ENCODE data around the gene FREM2. TPM values are rescaled to one million over a fixed set of nuclear protein-coding genes. Genes with fewer than 3 reads are reported as not detected.

Gene FREM2
- total and polyA plus RNA-seq, 2 of the 4 experiments (the other 2 are of a cell fraction) = not detected

DNA sequence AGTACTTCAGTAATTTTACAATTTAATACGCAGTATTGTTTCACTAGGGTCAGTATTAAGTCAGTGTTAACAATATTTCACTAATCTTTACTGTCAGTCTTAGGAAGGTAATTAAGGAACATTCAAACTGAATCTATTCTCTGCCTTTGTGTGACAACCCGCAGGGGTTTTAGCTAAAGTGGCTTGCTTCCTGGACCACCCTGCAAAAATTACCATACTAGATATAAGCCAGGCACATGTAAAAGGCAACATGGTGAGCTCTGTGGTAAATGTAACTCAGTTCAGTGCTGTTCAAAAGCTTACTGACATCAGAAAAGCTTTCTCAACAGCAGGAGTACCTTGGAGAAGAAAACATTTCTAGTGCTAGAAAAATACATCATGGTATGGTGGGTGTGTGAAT is 116.7 kb downstream of the FREM2 start:
- no peak overlapping the region for H3K56ac ChIP-seq (ENCODE audit: extremely low read depth, insufficient read depth, low read length)
- intact Hi-C loops (cut with micrococcal nuclease) (no loop called here), dilution Hi-C loops (cut with HindIII; ENCODE audit: low sequenced_read_pairs, unreplicated experiment) (no loop called here), in situ Hi-C loops (cut with MboI; ENCODE audit: low sequenced_read_pairs) (no loop called here)
- WGBS, 2 experiments (ENCODE audit: extremely low coverage in 2 of 2, insufficient read length in 1 of 2) = no CpG with 5 or more reads among the region's 2 CpGs
- no peaks in the 10 kb centered on the region for H4K20me1 ChIP-seq (ENCODE audit: insufficient read depth, low read length)
- H3K79me1 ChIP-seq (ENCODE audit: low read depth in 1 of 2, low read length in 2 of 2) = no peaks in the 10 kb centered on the region
- H2BK5ac ChIP-seq (ENCODE audit: low read depth, low read length, poor library complexity, severe bottlenecking) = no peak overlapping the region
- no peaks in the 10 kb centered on the region for H3K36me3 ChIP-seq (ENCODE audit: control insufficient read depth, insufficient read depth, low read length)
- H3K18ac ChIP-seq (ENCODE audit: low read depth, low read length) = no peak overlapping the region
- H3K27me3 ChIP-seq (ENCODE audit: control insufficient read depth, insufficient read depth, low read length) = no peaks in the 10 kb centered on the region
- H3K23ac ChIP-seq (ENCODE audit: low read depth, low read length) = no peak overlapping the region
- no peak overlapping the region for H2BK20ac ChIP-seq (ENCODE audit: low read depth, low read length)
- CTCF ChIA-PET = interaction anchor here (0.7 kb wide), 1 partner anchor 286 kb away, joined by 3 read pairs; no protein-coding TSS in a partner anchor
- H3K4me3 ChIP-seq (ENCODE audit: insufficient read depth, low read depth, low read length) = no peak overlapping the region
- H3K27ac ChIP-seq (ENCODE audit: insufficient read depth, low read length) = no peak overlapping the region
- DNase-seq = no peak
- H3K14ac ChIP-seq (replicated peaks; ENCODE audit: low read depth, low read length) = no peak overlapping the region
- H3K4ac ChIP-seq (ENCODE audit: low read depth, low read length) = no peak overlapping the region
- H4K8ac ChIP-seq (ENCODE audit: low read depth in 2 of 2, low read length in 2 of 2) = no peak overlapping the region
- H3K9me1 ChIP-seq (ENCODE audit: insufficient read depth, low read length) = no peaks in the 10 kb centered on the region
- ATAC-seq (ENCODE audit: low read depth) = no peak
- no peak overlapping the region for H4K91ac ChIP-seq (ENCODE audit: insufficient read depth, low read depth, low read length)
- H2BK120ac ChIP-seq (ENCODE audit: low read depth, low read length) = no peak overlapping the region
- H2AK5ac ChIP-seq (ENCODE audit: low read depth, low read length) = no peak overlapping the region
- no peak for TF ChIP-seq MAFK (IDR thresholded peaks at IDR 0.05; ENCODE audit: low read depth, low read length)
- no peak for TF ChIP-seq MAZ (IDR thresholded peaks at IDR 0.05; ENCODE audit: borderline replicate concordance, low read depth, low read length)
- no peak for TF ChIP-seq RFX5 (IDR thresholded peaks at IDR 0.05; ENCODE audit: low read depth, low read length)
- TF ChIP-seq RCOR1 (IDR thresholded peaks at IDR 0.05; ENCODE audit: insufficient replicate concordance, low read length) = no peak
- no peak for TF ChIP-seq POLR2A (IDR thresholded peaks at IDR 0.05; ENCODE audit: low read depth, low read length)
- no peak for TF ChIP-seq FOS (IDR thresholded peaks at IDR 0.05; ENCODE audit: low read depth, low read length)
- no peak for TF ChIP-seq CTCF (conservative IDR thresholded peaks at IDR 0.05; ENCODE audit: low read depth, low read length)
- TF ChIP-seq RAD21 (IDR thresholded peaks at IDR 0.05; ENCODE audit: low read length) = no peak
- no peak for TF ChIP-seq CHD1 (IDR thresholded peaks at IDR 0.05; ENCODE audit: low read depth, low read length)
- no peak for TF ChIP-seq ELK1 (IDR thresholded peaks at IDR 0.05; ENCODE audit: borderline replicate concordance, low read depth, low read length)
- TF ChIP-seq MXI1 (IDR thresholded peaks at IDR 0.05; ENCODE audit: borderline replicate concordance, low read depth, low read length) = no peak
- no peak for TF ChIP-seq CEBPB (IDR thresholded peaks at IDR 0.05; ENCODE audit: low read depth, low read length)
- TF ChIP-seq SMC3 (IDR thresholded peaks at IDR 0.05; ENCODE audit: low read depth, low read length) = no peak
- TF ChIP-seq BHLHE40 (IDR thresholded peaks at IDR 0.05; ENCODE audit: low read depth, low read length) = no peak
- no TSS peak for BruUV-seq (replicated peaks)
- no peak overlapping the region for H3K9ac ChIP-seq (ENCODE audit: low read depth, low read length)
- peaks cover 4% of the 10 kb centered on the region; the same call in 1 of the 2 replicates for H3K9me3 ChIP-seq (ENCODE audit: control insufficient read depth, insufficient read depth, low read length)
- POLR2A ChIA-PET (ENCODE audit: unreplicated experiment) = no interaction called here
- no peak overlapping the region for H4K5ac ChIP-seq (ENCODE audit: low read depth, low read length)
- H3K4me2 ChIP-seq (ENCODE audit: low read depth, low read length) = no peak overlapping the region
- H2AK9ac ChIP-seq (replicated peaks; ENCODE audit: low read depth, low read length, poor library complexity) = no peak overlapping the region
- no peaks in the 10 kb centered on the region for H3K4me1 ChIP-seq (ENCODE audit: control insufficient read depth, insufficient read depth, low read length)
- H2AFZ ChIP-seq (replicated peaks; ENCODE audit: low read length, poor library complexity) = no peak overlapping the region
- no peak overlapping the region for H2BK15ac ChIP-seq (ENCODE audit: low read depth, low read length)

Measured in IMR-90 (cell line).